Stimulated activated CD4-positive, alpha-beta T cell treated with anti-CD3 and anti-CD28 coated beads, TNF-alpha, amount 100 ng/mL, for 48 hours (primary cell): ENCODE data around the gene INMT.
A peak's percentile ranks its signal among the peaks of the same experiment; 100 is the strongest.

Experiments
- DNase-seq, 3 donors: peaks; one replicate each; pipeline ENCODE4 v3.0.0-alpha.2; 2020; ENCODE audit warnings: low read depth in 3 of 3

The INMT gene

DNA sequence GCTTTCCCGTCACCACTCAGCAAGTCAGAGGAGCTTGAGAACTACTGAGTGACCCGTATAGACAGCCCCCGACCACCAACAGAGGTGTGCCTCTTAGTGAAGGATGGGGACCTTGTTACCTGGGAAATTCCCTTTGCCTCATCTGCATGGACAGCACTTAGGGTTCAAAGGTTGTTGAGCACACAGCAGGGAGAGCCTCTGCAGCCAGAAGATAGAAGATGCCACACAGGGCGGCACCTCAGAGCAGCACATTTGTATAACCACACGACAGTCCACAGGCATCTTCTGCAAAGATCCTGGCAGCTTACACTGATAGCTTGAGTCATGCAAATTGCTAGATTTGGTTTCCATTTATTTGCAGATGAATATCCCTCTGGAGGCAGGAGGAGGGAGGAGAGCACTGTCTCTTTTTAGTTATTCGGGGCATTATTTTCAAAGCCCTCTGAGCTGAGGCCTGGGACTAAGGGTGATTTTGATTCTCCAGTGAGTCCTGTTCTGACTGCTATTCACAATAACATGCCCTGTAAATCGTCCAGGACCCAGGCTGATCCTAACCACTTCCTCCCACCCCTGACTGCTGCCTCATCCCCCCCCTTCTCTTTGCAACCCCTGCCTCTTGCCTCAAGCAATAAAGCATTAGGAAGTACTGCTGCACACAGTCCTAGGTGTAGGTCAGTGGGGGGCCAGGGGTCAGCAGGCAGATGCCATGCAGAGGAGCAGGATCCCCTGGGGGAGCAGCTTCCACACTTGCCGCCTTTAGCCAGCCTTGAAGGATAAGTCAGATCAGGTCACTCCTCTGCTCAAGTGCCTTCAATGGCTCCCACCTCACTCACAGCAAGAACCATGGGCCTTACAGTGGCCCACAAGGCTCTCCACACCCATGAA is 24.6 kb upstream of the INMT start:
- peak in 1 of 3 donors; percentile 18 for DNase-seq

- no peak for DNase-seq
Measured at GRCh38 chr7:30728591-30729100, 23.3 kb upstream of the INMT start.

GRCh38 chr7:30729642-30730041 is 22.3 kb upstream of the INMT start:
- no peak for DNase-seq

- no peak for DNase-seq
Measured at GRCh38 chr7:30730097-30730496, 21.8 kb upstream of the INMT start.

DNA sequence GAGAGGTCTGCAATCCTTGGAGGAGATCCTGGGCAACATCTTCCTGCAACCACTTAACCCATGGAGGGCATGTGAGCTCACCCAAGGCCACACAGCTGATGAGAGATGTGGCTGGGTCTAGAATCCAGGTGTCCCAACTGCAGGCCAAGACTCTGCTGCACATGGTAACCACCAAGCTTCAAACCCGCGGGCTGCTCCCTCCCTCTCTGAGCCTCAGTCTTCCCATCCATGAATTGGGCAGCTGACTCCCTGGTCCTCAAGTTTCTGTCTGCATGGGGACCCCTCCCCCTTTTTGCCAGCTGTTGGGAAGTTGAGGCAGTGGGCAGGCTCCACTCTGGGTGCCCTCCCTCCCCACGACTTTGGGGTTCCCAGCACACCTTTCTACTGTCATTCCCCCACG is 20.9 kb upstream of the INMT start:
- DNase-seq = no peak

DNA sequence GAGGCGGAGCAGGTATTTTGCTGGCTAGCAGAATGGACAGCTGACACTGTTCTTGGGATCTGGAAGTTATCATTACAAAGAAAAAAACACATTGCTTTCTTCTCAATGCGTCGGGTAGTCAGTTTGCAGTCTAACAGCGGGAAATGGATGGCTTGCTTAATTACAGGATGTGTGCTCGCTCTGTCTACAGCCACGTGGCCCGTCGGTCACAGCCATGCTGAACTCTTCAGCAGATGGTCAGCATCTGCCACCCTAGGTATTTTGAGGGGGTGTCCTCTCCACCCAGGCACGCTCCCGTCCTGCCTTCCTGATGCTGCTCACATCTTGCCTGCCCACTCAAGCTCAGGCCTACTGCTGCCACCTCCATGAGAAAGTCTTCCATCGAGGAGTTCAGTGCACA is 20.4 kb upstream of the INMT start:
- DNase-seq = no peak

GRCh38 chr7:30732606-30733005 is 19.3 kb upstream of the INMT start:
- no peak for DNase-seq

DNA sequence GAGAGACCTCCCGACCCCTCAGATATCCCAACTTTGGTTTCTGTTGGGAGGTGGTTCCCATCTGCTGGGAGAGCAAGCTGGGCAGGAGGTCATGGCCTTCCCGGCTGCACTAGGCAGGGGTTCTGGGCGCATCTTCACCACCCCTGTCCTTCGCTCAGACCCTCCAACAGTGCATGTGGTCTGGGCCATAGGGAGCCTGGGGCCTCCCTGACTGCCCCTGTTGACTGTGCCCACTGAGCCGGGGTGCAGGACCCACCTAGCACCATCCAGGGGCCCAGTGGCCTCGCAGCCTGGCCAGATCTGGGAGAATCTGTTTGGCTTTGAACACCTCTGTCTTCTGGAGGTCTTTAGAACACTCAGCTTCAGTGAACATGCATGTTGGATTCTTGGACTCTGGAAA is 18.7 kb upstream of the INMT start:
- DNase-seq = no peak

- DNase-seq = no peak
Measured at GRCh38 chr7:30733691-30734090, 18.2 kb upstream of the INMT start.

- DNase-seq = no peak
Measured at GRCh38 chr7:30734497-30734896, 17.4 kb upstream of the INMT start.

GRCh38 chr7:30735631-30736030 is 16.3 kb upstream of the INMT start:
- DNase-seq = no peak

DNA sequence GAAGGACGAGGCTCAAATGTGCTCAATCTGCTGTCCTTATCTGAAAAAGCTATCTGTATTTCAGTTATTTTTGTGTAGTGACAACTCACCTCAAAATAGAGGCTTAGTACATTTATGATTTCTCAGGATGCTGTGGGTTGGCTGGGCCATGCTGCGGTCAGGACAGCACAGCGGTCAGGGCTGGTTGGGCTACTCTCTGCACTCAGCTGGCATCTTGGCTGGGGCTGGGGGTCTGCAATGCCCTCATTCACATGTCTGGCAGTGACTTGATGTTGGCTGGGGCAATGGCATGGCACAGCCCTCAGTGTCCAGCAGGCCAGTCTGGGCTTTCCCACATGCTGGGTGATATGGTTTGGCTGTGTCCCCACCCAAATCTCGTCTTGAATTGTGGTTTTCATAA is 15.6 kb upstream of the INMT start:
- no peak for DNase-seq

DNA sequence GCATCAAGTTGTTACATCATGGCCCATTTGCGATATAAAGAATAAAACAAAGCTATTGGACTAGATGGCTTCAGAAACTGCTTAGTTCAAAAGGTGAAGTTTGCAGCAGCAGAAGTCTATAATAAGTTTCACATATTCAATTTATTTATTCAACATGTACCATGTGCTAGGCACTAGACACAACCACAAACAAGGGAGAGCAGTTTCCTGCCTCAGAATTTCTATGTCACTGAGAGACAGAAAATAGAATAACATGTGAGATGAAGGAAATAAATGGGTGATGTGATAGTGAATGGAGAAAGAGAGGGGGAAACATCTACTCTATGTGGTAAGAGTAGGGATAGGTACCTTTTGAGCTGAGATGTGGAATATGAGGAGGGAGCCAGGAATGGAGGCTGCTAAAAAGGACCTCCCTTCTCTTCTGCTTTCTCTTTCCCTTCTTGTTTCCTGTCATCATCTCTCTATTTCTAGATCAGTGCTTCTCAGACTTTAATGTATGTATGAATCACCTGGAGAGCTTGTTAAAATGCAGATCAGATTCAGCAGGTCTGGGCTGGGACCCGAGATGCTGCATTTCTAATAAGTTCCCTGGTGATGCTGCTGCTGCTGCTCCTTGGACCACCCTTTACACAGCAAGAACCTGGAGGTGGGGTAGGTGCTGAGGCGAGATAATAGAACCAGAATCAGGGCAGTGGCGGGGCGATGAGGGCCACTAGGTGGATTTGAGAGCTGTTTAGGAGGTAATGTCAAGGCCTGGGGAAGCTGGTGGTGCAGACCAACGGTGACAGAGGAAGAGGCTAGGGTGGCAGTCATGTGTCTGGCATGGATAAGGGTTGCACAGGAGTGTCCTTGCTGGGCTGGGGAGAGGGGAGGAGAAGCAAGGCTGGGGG is 13.7 kb upstream of the INMT start:
- no peak for DNase-seq

GRCh38 chr7:30739691-30740090 is 12.2 kb upstream of the INMT start:
- no peak for DNase-seq

DNA sequence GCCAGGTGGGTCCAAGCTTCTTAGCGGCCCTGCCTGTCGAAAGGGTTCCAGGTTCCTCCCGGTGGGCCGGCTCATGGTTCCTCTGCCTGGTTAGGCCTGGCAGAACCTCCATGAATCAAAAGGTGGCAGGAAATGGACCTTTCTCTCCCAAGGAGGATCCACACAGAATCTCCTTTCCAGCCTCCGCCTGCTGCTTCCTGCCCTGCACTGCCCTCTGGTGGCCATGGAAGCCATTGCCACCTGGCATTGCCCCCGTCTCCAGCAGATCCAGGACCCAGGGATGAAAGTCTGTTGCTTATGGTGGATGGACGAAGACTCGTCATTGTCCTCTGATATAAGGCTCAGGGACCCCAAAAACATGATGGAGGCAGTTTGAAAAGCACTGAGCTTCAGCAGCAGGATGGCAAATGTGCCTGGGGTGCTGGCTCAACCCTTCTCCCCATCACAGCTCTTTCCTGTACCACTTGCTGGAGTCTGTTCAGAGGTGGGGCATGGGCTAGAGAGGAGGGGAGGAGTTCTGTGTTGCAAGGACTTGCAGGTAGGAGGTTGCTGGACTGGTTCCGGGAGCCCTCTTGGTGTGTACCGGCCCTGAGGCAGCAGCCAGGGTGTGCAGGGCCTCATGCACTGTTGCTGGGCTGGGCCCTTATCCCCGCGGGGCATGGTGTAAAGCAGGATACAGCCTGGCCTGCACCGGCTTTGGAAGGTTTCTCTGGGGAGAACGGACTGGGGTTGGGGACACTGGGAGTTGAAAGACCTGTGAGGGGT is 11.3 kb upstream of the INMT start:
- peak; percentile 44 to 69 (median 65) for DNase-seq

DNA sequence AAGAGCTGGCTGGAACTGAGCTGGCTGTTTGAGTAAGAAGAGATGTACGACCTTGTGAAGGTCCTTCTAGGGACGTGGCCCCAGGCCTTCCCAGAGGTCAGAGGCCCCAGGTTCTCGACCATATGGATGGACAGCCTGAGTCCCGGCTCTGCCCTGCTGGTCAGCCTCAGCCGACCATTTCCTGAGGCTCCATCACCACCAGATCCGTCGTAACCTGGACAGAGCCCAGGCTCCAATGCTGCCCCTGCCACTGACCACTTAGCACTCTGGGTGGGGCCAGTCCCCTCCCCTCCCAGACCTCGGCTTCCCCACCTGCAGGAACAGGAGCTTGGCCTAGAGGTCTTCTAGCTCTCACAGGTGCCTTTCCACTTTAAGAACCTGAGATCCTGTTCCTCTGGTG is 10.6 kb upstream of the INMT start:
- no peak for DNase-seq

DNA sequence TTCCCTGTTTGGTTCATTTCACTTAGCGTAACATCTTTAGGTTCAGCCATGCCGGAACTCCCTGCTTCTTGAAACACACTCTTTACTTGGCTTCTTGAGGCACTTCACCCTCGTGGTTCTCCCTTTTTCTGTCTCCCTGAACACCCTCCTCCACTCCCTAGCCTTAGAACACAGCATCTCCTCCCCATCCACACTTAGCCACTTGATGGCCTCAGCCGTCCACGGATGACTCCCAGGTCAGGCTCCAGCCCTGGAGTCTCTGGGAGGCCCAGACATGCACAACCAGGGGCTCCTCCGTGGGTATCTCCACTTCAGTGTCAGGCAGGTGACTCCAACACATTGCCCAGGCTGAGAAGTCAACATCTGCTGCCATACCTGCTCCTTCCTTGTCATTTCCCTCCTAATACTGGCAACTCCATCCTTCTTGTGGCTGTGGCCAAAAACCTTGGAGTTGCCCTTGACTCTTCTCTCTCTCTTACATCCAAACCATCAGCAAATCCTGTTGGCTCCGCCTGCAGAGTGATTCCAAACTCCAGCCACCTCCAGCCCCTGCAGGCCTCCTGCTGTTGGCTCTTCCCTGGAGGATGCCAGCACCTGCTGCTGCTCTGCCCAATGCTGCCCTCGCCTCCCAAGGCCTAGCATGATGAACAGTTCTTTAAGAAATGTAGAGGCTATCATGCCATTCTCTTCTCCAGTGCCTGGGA is 8.4 kb upstream of the INMT start:
- DNase-seq = no peak

DNA sequence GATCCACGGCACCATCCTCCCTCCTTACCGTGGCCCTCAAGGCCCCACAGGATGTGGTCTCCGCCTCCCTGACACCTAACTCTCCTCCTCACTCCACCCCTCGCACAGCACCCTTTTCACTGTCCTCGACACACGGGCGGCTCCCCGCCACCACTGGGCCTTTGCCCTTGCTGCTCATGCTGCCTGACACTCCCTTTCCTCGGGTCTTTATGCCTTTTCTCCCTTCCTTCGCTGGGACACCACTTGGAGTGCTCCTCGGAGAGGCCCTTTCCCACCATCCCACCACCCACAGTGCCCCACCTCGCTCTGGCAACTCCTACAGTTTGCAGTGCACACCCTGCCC is 7.9 kb upstream of the INMT start:
- DNase-seq = no peak

DNA sequence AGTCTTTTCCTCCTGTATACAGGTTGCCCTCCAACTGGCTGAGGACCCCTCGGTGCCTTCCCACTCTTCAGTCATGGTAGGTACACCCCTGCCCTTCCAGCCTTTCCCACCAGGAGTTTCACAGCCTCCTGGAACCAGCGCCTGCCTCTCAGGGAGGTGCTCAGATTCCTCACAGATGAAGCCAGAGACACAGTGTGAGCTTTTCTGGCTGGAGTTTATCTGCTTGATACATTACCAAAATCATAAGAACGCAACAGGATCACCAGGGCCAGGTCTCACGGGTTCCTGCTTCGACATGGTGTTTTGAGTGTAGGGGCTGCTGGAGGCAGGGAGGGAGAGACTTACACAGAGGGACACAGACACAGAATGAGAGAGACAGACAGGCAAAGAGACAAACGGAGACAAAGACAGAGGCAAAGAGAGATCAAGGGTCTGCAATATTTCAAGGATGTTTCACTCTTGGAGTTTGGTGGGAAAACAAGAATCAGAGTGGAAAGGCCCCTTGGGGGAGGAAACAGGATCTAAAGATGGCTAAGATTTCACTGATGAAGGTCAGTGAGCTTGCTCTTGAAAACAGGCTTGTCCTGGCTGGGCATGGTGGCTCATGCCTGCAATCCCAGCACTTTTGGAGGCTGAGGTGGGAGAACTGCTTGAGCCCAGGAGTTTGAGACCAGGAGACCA is 6.5 kb upstream of the INMT start:
- DNase-seq = no peak

- no peak for DNase-seq
Measured at GRCh38 chr7:30750010-30750409, 1.9 kb upstream of the INMT start.
